K562 (cell line): ENCODE measurements around the gene GAPVD1. TPM values are rescaled to one million over a fixed set of nuclear protein-coding genes. Genes with fewer than 3 reads are reported as not detected.

ENCODE experiments used
- BRD4 ChIP-seq: fragments of 200-600 bp; sonication (generic); IDR thresholded peaks from 2 replicates; pipeline ENCODE4 v1.6.1; 2017; ENCODE audit warnings: inconsistent platforms
- FOXP1 ChIP-seq: sonication (generic); formaldehyde crosslinking; IDR thresholded peaks from 2 replicates; pipeline ENCODE4 v1.8.0; 2022; ENCODE audit warnings: mild to moderate bottlenecking, missing genetic modification reagents
- GABPB1 ChIP-seq: sonication (generic); formaldehyde crosslinking; IDR thresholded peaks from 2 replicates; pipeline ENCODE4 v1.8.0; 2022; ENCODE audit warnings: mild to moderate bottlenecking, missing genetic modification reagents
- GABPB2 ChIP-seq: fragments of 250-450 bp; sonication (Bioruptor Pico); conservative IDR thresholded peaks from 2 replicates; pipeline ENCODE4 v1.5.1; 2021; ENCODE audit warnings: mild to moderate bottlenecking
- KAT7 ChIP-seq: sonication (generic); formaldehyde crosslinking; IDR thresholded peaks from 2 replicates; pipeline ENCODE4 v1.8.0; 2022; ENCODE audit warnings: missing genetic modification reagents, mild to moderate bottlenecking, borderline replicate concordance
- KDM1A ChIP-seq, 2 experiments: fragments of 450-650 bp; IDR thresholded peaks; 2 replicates each; pipeline ENCODE4 v1.6.1; 2016; ENCODE audit warnings: mild to moderate bottlenecking in 2 of 2
- MYC ChIP-seq, 2 experiments: fragments of 250-450 bp in 1 of 2; sonication (Bioruptor Pico) in 1 of 2; IDR thresholded peaks; 2 replicates each; pipeline versions ENCODE4 v1.5.1 to v1.6.1; 2012 to 2021; ENCODE audit warnings: low read depth in 2 of 2, borderline replicate concordance in 1 of 2, improper control_type of control experiment in 1 of 2, low read length in 1 of 2, mild to moderate bottlenecking in 1 of 2, moderate library complexity in 1 of 2
- RUNX1 ChIP-seq: sonication (generic); IDR thresholded peaks from 2 replicates; pipeline ENCODE4 v1.6.1; 2016; ENCODE audit warnings: antibody characterized with exemption, low read depth
- TAF15 ChIP-seq: fragments of 200-400 bp; formaldehyde crosslinking; IDR thresholded peaks from 2 replicates; pipeline ENCODE4 v1.6.1; 2017; ENCODE audit warnings: mild to moderate bottlenecking, low read depth, low read length, moderate library complexity
- ZNF561 ChIP-seq: fragments of 450-650 bp; formaldehyde crosslinking; conservative IDR thresholded peaks from 2 replicates; pipeline ENCODE4 v1.4.0; 2020; ENCODE audit warnings: mild to moderate bottlenecking, moderate library complexity
- polyA plus RNA-seq, 8 experiments: library from polyadenylated mRNA; depleted of rRNA in 4 of 8; stranded (reverse) in 5 of 8; unstranded in 3 of 8; fragments of >200 nt; fragmentation: Nextera tagmentation in 2 of 8; fragmentation: Illumina TruSeq in 1 of 8; extraction: Ambion mirVana in 2 of 8; extraction: Trizol in 1 of 8; gene quantifications; 2 replicates each; pipeline versions ENCODE4 v1.2.1 to v1.2.3, GENCODE V29; 2011 to 2014; ENCODE audit warnings: inconsistent platforms in 1 of 8, missing spikeins in 1 of 8
- total RNA-seq, 7 experiments: library from RNA; depleted of rRNA in 6 of 7; stranded (reverse); fragments of >200 nt in 6 of 7; fragmentation: Illumina TruSeq in 2 of 7; extraction: Trizol in 2 of 7; gene quantifications; 2 replicates each; pipeline versions ENCODE4 v1.2.1 to v1.2.3, GENCODE V29; 2011 to 2021; ENCODE audit warnings: low replicate concordance in 1 of 7
- TF ChIP-seq, protein P1 (sequence below): fragments of 200-800 bp; sonication (Bioruptor generic); IDR thresholded peaks from 2 replicates; pipeline ENCODE4 v1.6.1; 2017; ENCODE audit warnings: missing genetic modification characterization, missing compliant biosample characterization
- TF ChIP-seq, protein P2 (sequence below): fragments of 250-450 bp; sonication (Bioruptor Pico); IDR thresholded peaks from 2 replicates; pipeline ENCODE4 v1.8.0; 2021; ENCODE audit warnings: borderline replicate concordance, mild to moderate bottlenecking, moderate library complexity; ENCODE audit not compliant: poor library complexity, severe bottlenecking
- TF ChIP-seq, protein P3 (sequence below): fragments of 250-450 bp; sonication (Bioruptor Pico); IDR thresholded peaks from 2 replicates; pipeline ENCODE4 v1.4.0; 2020; ENCODE audit warnings: mild to moderate bottlenecking
- TF ChIP-seq, protein P4 (sequence below): fragments of 200-800 bp; sonication (Bioruptor generic); IDR thresholded peaks from 2 replicates; pipeline ENCODE4 v1.6.1; 2016; ENCODE audit warnings: missing genetic modification characterization, missing compliant biosample characterization
- TF ChIP-seq, protein P5 (sequence below): sonication (generic); formaldehyde crosslinking; IDR thresholded peaks from 2 replicates; pipeline ENCODE4 v1.8.0; 2022; ENCODE audit warnings: mild to moderate bottlenecking, missing genetic modification reagents
- TF ChIP-seq, protein P6 (sequence below): fragments of 450-650 bp; IDR thresholded peaks from 2 replicates; pipeline ENCODE4 v1.6.1; 2014; ENCODE audit warnings: low read depth, mild to moderate bottlenecking, moderate library complexity, borderline replicate concordance

The GAPVD1 gene
- total and polyA plus RNA-seq, 9 of the 15 experiments (the other 6 are each of a cell fraction or from before 2014, with no cell fraction given): 9.5 to 66.1 (median 45.5) TPM

DNA sequence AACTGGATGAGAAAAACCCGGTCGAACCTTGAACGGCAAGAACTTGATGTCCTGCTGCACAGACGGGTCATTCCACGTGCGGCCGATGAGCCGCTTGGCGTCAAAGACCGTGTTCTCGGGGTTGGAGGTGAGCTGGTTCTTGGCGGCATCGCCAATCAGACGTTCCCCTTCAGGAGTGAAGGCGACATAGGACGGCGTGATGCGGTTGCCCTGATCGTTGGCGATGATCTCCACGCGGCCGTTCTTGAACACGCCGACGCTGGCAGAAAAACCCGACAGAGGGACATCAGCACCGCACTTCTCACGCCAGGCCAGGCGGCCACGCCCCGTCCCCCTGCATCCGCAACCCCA lies 21.0 kb upstream of the GAPVD1 start (continued):
- TF ChIP-seq, protein P1, sequence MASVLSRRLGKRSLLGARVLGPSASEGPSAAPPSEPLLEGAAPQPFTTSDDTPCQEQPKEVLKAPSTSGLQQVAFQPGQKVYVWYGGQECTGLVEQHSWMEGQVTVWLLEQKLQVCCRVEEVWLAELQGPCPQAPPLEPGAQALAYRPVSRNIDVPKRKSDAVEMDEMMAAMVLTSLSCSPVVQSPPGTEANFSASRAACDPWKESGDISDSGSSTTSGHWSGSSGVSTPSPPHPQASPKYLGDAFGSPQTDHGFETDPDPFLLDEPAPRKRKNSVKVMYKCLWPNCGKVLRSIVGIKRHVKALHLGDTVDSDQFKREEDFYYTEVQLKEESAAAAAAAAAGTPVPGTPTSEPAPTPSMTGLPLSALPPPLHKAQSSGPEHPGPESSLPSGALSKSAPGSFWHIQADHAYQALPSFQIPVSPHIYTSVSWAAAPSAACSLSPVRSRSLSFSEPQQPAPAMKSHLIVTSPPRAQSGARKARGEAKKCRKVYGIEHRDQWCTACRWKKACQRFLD: 0 out of 2 replicates have a peak, but pooled peaks have one; percentile 23
- TF ChIP-seq, protein P2, sequence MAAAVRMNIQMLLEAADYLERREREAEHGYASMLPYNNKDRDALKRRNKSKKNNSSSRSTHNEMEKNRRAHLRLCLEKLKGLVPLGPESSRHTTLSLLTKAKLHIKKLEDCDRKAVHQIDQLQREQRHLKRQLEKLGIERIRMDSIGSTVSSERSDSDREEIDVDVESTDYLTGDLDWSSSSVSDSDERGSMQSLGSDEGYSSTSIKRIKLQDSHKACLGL: peak; percentile 42
- no peak for TF ChIP-seq ZNF561 (CRISPR knock-in tag)
- TF ChIP-seq KAT7: peak; percentile 100; the same call in 1 of the 2 replicates
- peak; percentile 63; the same call in 1 of the 2 replicates for TF ChIP-seq GABPB1 (CRISPR knock-in tag)
- TF ChIP-seq BRD4: peak; percentile 36; the same call in 1 of the 2 replicates
- TF ChIP-seq, protein P3, sequence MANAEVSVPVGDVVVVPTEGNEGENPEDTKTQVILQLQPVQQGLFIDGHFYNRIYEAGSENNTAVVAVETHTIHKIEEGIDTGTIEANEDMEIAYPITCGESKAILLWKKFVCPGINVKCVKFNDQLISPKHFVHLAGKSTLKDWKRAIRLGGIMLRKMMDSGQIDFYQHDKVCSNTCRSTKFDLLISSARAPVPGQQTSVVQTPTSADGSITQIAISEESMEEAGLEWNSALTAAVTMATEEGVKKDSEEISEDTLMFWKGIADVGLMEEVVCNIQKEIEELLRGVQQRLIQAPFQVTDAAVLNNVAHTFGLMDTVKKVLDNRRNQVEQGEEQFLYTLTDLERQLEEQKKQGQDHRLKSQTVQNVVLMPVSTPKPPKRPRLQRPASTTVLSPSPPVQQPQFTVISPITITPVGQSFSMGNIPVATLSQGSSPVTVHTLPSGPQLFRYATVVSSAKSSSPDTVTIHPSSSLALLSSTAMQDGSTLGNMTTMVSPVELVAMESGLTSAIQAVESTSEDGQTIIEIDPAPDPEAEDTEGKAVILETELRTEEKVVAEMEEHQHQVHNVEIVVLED (CRISPR knock-in tag): 0 out of 2 replicates have a peak, but pooled peaks have one; percentile 2
- TF ChIP-seq TAF15: 0 out of 2 replicates have a peak, but pooled peaks have one; percentile 9
- TF ChIP-seq GABPB2 (CRISPR knock-in tag): peak; percentile 71; the same call in 1 of the 2 replicates
- TF ChIP-seq, protein P4, sequence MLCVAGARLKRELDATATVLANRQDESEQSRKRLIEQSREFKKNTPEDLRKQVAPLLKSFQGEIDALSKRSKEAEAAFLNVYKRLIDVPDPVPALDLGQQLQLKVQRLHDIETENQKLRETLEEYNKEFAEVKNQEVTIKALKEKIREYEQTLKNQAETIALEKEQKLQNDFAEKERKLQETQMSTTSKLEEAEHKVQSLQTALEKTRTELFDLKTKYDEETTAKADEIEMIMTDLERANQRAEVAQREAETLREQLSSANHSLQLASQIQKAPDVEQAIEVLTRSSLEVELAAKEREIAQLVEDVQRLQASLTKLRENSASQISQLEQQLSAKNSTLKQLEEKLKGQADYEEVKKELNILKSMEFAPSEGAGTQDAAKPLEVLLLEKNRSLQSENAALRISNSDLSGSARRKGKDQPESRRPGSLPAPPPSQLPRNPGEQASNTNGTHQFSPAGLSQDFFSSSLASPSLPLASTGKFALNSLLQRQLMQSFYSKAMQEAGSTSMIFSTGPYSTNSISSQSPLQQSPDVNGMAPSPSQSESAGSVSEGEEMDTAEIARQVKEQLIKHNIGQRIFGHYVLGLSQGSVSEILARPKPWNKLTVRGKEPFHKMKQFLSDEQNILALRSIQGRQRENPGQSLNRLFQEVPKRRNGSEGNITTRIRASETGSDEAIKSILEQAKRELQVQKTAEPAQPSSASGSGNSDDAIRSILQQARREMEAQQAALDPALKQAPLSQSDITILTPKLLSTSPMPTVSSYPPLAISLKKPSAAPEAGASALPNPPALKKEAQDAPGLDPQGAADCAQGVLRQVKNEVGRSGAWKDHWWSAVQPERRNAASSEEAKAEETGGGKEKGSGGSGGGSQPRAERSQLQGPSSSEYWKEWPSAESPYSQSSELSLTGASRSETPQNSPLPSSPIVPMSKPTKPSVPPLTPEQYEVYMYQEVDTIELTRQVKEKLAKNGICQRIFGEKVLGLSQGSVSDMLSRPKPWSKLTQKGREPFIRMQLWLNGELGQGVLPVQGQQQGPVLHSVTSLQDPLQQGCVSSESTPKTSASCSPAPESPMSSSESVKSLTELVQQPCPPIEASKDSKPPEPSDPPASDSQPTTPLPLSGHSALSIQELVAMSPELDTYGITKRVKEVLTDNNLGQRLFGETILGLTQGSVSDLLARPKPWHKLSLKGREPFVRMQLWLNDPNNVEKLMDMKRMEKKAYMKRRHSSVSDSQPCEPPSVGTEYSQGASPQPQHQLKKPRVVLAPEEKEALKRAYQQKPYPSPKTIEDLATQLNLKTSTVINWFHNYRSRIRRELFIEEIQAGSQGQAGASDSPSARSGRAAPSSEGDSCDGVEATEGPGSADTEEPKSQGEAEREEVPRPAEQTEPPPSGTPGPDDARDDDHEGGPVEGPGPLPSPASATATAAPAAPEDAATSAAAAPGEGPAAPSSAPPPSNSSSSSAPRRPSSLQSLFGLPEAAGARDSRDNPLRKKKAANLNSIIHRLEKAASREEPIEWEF (CRISPR knock-in tag): 0 out of 2 replicates have a peak, but pooled peaks have one; percentile 43
- peak; percentile 67; the same call in 1 of the 2 replicates for TF ChIP-seq RUNX1
- TF ChIP-seq KDM1A (IDR thresholded peaks at IDR 0.05): no peak
- TF ChIP-seq FOXP1 (CRISPR knock-in tag): no peak
- TF ChIP-seq MYC (IDR thresholded peaks at IDR 0.05; ENCODE audit: low read depth, low read length): peak; percentile 51; the same call in 1 of the 2 replicates
- 0 out of 2 replicates have a peak, but pooled peaks have one; percentile 45 for TF ChIP-seq MYC (CRISPR knock-in tag; IDR thresholded peaks at IDR 0.05; ENCODE audit: borderline replicate concordance, low read depth)
- TF ChIP-seq, protein P5, sequence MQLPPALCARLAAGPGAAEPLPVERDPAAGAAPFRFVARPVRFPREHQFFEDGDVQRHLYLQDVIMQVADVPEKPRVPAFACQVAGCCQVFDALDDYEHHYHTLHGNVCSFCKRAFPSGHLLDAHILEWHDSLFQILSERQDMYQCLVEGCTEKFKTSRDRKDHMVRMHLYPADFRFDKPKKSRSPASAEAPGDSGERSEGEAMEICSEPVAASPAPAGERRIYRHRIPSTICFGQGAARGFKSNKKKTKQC (CRISPR knock-in tag): no peak; the same call in 1 of the 2 replicates
- TF ChIP-seq, protein P6, sequence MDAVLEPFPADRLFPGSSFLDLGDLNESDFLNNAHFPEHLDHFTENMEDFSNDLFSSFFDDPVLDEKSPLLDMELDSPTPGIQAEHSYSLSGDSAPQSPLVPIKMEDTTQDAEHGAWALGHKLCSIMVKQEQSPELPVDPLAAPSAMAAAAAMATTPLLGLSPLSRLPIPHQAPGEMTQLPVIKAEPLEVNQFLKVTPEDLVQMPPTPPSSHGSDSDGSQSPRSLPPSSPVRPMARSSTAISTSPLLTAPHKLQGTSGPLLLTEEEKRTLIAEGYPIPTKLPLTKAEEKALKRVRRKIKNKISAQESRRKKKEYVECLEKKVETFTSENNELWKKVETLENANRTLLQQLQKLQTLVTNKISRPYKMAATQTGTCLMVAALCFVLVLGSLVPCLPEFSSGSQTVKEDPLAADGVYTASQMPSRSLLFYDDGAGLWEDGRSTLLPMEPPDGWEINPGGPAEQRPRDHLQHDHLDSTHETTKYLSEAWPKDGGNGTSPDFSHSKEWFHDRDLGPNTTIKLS: no peak
